ENCODE data around the gene SPO11.

DNA sequence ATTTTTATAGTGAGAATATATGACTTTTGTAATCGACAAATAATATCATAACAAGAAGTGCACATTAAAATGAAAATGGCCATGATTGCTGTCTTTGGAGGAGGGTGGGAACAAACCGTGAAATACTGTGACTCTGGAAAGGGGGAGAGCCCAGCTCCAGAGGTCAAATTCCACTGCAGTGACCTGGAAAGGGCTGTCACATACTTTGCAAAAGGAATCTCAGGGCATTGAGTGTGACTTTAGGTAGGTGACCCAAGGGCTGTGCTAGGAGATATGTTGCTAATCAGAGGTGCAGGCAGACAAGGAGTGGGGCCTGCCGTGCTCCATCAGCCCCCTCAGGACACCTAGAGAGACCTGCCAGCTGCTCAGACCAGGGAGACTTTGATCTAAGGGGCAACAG, 35.1 kb upstream of the SPO11 start:
- no peak for TF ChIP-seq POLR2A (IDR thresholded peaks at IDR 0.05; ENCODE audit: low read depth, low read length)
- TF ChIP-seq, protein P1, sequence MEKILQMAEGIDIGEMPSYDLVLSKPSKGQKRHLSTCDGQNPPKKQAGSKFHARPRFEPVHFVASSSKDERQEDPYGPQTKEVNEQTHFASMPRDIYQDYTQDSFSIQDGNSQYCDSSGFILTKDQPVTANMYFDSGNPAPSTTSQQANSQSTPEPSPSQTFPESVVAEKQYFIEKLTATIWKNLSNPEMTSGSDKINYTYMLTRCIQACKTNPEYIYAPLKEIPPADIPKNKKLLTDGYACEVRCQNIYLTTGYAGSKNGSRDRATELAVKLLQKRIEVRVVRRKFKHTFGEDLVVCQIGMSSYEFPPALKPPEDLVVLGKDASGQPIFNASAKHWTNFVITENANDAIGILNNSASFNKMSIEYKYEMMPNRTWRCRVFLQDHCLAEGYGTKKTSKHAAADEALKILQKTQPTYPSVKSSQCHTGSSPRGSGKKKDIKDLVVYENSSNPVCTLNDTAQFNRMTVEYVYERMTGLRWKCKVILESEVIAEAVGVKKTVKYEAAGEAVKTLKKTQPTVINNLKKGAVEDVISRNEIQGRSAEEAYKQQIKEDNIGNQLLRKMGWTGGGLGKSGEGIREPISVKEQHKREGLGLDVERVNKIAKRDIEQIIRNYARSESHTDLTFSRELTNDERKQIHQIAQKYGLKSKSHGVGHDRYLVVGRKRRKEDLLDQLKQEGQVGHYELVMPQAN (conservative IDR thresholded peaks at IDR 0.05) = no peak
- no peak for TF ChIP-seq EZH2 (IDR thresholded peaks at IDR 0.05; ENCODE audit: borderline replicate concordance, control insufficient read depth, low read depth, low read length)
- TF ChIP-seq, protein P2, sequence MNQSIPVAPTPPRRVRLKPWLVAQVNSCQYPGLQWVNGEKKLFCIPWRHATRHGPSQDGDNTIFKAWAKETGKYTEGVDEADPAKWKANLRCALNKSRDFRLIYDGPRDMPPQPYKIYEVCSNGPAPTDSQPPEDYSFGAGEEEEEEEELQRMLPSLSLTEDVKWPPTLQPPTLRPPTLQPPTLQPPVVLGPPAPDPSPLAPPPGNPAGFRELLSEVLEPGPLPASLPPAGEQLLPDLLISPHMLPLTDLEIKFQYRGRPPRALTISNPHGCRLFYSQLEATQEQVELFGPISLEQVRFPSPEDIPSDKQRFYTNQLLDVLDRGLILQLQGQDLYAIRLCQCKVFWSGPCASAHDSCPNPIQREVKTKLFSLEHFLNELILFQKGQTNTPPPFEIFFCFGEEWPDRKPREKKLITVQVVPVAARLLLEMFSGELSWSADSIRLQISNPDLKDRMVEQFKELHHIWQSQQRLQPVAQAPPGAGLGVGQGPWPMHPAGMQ (IDR thresholded peaks at IDR 0.05; ENCODE audit: borderline replicate concordance) = no peak
- TF ChIP-seq, protein P3, sequence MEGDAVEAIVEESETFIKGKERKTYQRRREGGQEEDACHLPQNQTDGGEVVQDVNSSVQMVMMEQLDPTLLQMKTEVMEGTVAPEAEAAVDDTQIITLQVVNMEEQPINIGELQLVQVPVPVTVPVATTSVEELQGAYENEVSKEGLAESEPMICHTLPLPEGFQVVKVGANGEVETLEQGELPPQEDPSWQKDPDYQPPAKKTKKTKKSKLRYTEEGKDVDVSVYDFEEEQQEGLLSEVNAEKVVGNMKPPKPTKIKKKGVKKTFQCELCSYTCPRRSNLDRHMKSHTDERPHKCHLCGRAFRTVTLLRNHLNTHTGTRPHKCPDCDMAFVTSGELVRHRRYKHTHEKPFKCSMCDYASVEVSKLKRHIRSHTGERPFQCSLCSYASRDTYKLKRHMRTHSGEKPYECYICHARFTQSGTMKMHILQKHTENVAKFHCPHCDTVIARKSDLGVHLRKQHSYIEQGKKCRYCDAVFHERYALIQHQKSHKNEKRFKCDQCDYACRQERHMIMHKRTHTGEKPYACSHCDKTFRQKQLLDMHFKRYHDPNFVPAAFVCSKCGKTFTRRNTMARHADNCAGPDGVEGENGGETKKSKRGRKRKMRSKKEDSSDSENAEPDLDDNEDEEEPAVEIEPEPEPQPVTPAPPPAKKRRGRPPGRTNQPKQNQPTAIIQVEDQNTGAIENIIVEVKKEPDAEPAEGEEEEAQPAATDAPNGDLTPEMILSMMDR (IDR thresholded peaks at IDR 0.05 in 2 of 3, conservative IDR thresholded peaks at IDR 0.05 in 1 of 3; ENCODE audit: control insufficient read depth in 2 of 3, extremely low read depth in 1 of 3, insufficient read depth in 1 of 3, low read depth in 3 of 3, low read length in 3 of 3) = no peak
- no peak for TF ChIP-seq ESRRA (IDR thresholded peaks at IDR 0.05; ENCODE audit: low read length)
- no peak for TF ChIP-seq CEBPB (IDR thresholded peaks at IDR 0.05; ENCODE audit: borderline replicate concordance in 1 of 2, low read depth in 2 of 2, low read length in 2 of 2)
- TF ChIP-seq, protein P4, sequence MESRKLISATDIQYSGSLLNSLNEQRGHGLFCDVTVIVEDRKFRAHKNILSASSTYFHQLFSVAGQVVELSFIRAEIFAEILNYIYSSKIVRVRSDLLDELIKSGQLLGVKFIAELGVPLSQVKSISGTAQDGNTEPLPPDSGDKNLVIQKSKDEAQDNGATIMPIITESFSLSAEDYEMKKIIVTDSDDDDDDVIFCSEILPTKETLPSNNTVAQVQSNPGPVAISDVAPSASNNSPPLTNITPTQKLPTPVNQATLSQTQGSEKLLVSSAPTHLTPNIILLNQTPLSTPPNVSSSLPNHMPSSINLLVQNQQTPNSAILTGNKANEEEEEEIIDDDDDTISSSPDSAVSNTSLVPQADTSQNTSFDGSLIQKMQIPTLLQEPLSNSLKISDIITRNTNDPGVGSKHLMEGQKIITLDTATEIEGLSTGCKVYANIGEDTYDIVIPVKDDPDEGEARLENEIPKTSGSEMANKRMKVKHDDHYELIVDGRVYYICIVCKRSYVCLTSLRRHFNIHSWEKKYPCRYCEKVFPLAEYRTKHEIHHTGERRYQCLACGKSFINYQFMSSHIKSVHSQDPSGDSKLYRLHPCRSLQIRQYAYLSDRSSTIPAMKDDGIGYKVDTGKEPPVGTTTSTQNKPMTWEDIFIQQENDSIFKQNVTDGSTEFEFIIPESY (IDR thresholded peaks at IDR 0.05) = no peak
- TF ChIP-seq CBFB (IDR thresholded peaks at IDR 0.05; ENCODE audit: low read depth) = no peak
- no peak for TF ChIP-seq NRF1 (conservative IDR thresholded peaks at IDR 0.05; ENCODE audit: low read depth, low read length)
- TF ChIP-seq IKZF1 (conservative IDR thresholded peaks at IDR 0.05) = no peak
- TF ChIP-seq SMAD1 (IDR thresholded peaks at IDR 0.05; ENCODE audit: low read depth, partially characterized antibody) = no peak

All from GM12878 (cell line).